A549 (cell line): ENCODE measurements around the gene AKIRIN2.

Experiments used
- BHLHE40 ChIP-seq: IDR thresholded peaks from 2 replicates; pipeline ENCODE4 v1.6.1; 2012; ENCODE audit warnings: low read depth, low read length, inconsistent platforms
- CBX8 ChIP-seq: fragments of 200-600 bp; sonication (generic); IDR thresholded peaks from 2 replicates; pipeline ENCODE4 v1.6.1; 2016
- CEBPB ChIP-seq, 2 experiments: fragments of >200 bp in 1 of 2; sonication (Bioruptor Twin) in 1 of 2; formaldehyde crosslinking in 1 of 2; IDR thresholded peaks; 2 replicates each; pipeline ENCODE4 v1.6.1; 2012 to 2016
- FOSL2 ChIP-seq, 2 experiments: fragments of 450-650 bp in 1 of 2; fragments of >200 bp in 1 of 2; sonication (Bioruptor Twin) in 1 of 2; formaldehyde crosslinking; IDR thresholded peaks; 2 replicates each; pipeline versions ENCODE4 v1.5.0 to v1.6.1; 2016 to 2020; ENCODE audit warnings: mild to moderate bottlenecking in 1 of 2, moderate library complexity in 1 of 2
- JUN ChIP-seq, 2 experiments: fragments of >200 bp; sonication (Bioruptor Twin); formaldehyde crosslinking; IDR thresholded peaks; 2 replicates in 1 of 2; 3 replicates in 1 of 2; pipeline ENCODE4 v1.6.1; 2016 to 2017
- KDM5A ChIP-seq: fragments of 200-600 bp; sonication (generic); IDR thresholded peaks from 2 replicates; pipeline ENCODE4 v1.6.1; 2016; ENCODE audit warnings: antibody characterized with exemption, mild to moderate bottlenecking
- MYC ChIP-seq: IDR thresholded peaks from 2 replicates; pipeline ENCODE4 v1.6.1; 2012; ENCODE audit warnings: mild to moderate bottlenecking, inconsistent platforms, low read length, improper control_type of control experiment, borderline replicate concordance
- POLR2A ChIP-seq: IDR thresholded peaks from 2 replicates; pipeline ENCODE4 v1.6.1; 2012; ENCODE audit warnings: mild to moderate bottlenecking, low read length
- RFX5 ChIP-seq: fragments of 450-650 bp; IDR thresholded peaks from 2 replicates; pipeline ENCODE4 v1.7.1; 2014; ENCODE audit warnings: antibody characterized with exemption, mild to moderate bottlenecking, moderate library complexity
- ZC3H11A ChIP-seq: fragments of 450-650 bp; IDR thresholded peaks from 2 replicates; pipeline ENCODE4 v1.6.1; 2014; ENCODE audit warnings: antibody characterized with exemption, mild to moderate bottlenecking
- TF ChIP-seq, protein P1 (sequence below): fragments of 150-350 bp; IDR thresholded peaks from 2 replicates; pipeline ENCODE4 v1.6.1; 2014; ENCODE audit warnings: low read depth, mild to moderate bottlenecking, low read length
- TF ChIP-seq, protein P2 (sequence below): fragments of >200 bp; sonication (Bioruptor Twin); formaldehyde crosslinking; IDR thresholded peaks from 3 replicates; pipeline ENCODE4 v1.5.1; 2016
- TF ChIP-seq, protein P3 (sequence below): fragments of 200-600 bp; sonication (generic); IDR thresholded peaks from 2 replicates; pipeline ENCODE4 v1.6.1; 2016; ENCODE audit warnings: antibody characterized with exemption, mild to moderate bottlenecking, moderate library complexity
- TF ChIP-seq, protein P4 (sequence below): IDR thresholded peaks from 2 replicates; pipeline ENCODE4 v1.6.1; 2012

- TF ChIP-seq JUN (IDR thresholded peaks at IDR 0.05) (no peak), CEBPB (IDR thresholded peaks at IDR 0.05) (no peak), POLR2A (no peak), KDM5A (no peak), MYC (no peak), CBX8 (no peak), BHLHE40 (no peak), ZC3H11A (no peak), RFX5 (no peak), FOSL2 (IDR thresholded peaks at IDR 0.05) (no peak), FOSL2 (CRISPR knock-in tag; IDR thresholded peaks at IDR 0.05) (peak; percentile 77)
- TF ChIP-seq, protein P1, sequence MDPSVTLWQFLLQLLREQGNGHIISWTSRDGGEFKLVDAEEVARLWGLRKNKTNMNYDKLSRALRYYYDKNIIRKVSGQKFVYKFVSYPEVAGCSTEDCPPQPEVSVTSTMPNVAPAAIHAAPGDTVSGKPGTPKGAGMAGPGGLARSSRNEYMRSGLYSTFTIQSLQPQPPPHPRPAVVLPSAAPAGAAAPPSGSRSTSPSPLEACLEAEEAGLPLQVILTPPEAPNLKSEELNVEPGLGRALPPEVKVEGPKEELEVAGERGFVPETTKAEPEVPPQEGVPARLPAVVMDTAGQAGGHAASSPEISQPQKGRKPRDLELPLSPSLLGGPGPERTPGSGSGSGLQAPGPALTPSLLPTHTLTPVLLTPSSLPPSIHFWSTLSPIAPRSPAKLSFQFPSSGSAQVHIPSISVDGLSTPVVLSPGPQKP = no peak
- TF ChIP-seq, protein P2, sequence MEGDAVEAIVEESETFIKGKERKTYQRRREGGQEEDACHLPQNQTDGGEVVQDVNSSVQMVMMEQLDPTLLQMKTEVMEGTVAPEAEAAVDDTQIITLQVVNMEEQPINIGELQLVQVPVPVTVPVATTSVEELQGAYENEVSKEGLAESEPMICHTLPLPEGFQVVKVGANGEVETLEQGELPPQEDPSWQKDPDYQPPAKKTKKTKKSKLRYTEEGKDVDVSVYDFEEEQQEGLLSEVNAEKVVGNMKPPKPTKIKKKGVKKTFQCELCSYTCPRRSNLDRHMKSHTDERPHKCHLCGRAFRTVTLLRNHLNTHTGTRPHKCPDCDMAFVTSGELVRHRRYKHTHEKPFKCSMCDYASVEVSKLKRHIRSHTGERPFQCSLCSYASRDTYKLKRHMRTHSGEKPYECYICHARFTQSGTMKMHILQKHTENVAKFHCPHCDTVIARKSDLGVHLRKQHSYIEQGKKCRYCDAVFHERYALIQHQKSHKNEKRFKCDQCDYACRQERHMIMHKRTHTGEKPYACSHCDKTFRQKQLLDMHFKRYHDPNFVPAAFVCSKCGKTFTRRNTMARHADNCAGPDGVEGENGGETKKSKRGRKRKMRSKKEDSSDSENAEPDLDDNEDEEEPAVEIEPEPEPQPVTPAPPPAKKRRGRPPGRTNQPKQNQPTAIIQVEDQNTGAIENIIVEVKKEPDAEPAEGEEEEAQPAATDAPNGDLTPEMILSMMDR = no peak
- TF ChIP-seq, protein P3, sequence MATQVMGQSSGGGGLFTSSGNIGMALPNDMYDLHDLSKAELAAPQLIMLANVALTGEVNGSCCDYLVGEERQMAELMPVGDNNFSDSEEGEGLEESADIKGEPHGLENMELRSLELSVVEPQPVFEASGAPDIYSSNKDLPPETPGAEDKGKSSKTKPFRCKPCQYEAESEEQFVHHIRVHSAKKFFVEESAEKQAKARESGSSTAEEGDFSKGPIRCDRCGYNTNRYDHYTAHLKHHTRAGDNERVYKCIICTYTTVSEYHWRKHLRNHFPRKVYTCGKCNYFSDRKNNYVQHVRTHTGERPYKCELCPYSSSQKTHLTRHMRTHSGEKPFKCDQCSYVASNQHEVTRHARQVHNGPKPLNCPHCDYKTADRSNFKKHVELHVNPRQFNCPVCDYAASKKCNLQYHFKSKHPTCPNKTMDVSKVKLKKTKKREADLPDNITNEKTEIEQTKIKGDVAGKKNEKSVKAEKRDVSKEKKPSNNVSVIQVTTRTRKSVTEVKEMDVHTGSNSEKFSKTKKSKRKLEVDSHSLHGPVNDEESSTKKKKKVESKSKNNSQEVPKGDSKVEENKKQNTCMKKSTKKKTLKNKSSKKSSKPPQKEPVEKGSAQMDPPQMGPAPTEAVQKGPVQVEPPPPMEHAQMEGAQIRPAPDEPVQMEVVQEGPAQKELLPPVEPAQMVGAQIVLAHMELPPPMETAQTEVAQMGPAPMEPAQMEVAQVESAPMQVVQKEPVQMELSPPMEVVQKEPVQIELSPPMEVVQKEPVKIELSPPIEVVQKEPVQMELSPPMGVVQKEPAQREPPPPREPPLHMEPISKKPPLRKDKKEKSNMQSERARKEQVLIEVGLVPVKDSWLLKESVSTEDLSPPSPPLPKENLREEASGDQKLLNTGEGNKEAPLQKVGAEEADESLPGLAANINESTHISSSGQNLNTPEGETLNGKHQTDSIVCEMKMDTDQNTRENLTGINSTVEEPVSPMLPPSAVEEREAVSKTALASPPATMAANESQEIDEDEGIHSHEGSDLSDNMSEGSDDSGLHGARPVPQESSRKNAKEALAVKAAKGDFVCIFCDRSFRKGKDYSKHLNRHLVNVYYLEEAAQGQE = no peak
- TF ChIP-seq, protein P4, sequence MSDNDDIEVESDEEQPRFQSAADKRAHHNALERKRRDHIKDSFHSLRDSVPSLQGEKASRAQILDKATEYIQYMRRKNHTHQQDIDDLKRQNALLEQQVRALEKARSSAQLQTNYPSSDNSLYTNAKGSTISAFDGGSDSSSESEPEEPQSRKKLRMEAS = peak; percentile 47; the same call in 1 of the 2 replicates
Observed at GRCh38 chr6:87714093-87714842, 12.2 kb upstream of the AKIRIN2 start.
